ENCODE measurements around the gene ABCA7. TPM values are rescaled to one million over a fixed set of nuclear protein-coding genes. Genes with fewer than 3 reads are reported as not detected.
A peak's percentile ranks its signal among the peaks of the same experiment; 100 is the strongest.

Gene ABCA7
- total RNA-seq, 1 donor from 2014 or later, result 16.7 TPM

- Mint-ChIP-seq H3K4me3 (ENCODE audit: unreplicated experiment) (no peak overlapping the region), H3K36me3 (ENCODE audit: unreplicated experiment) (peaks cover 5% of the 10 kb centered on the region), H3K27me3 (ENCODE audit: unreplicated experiment) (peaks cover 26% of the 10 kb centered on the region), H3K4me1 (ENCODE audit: unreplicated experiment) (peaks cover 3% of the 10 kb centered on the region), H3K27ac (ENCODE audit: unreplicated experiment) (no peak overlapping the region), H3K9me3 (ENCODE audit: unreplicated experiment) (no peaks in the 10 kb centered on the region)
- TF ChIP-seq CTCF (IDR thresholded peaks at IDR 0.05), result no peak
- no peak for DNase-seq (ENCODE audit: extremely low spot score, unreplicated experiment)
These were observed 44.7 kb upstream of the ABCA7 start for GRCh38 chr19:995051-995827.

- Mint-ChIP-seq H3K4me3 (ENCODE audit: unreplicated experiment) (no peak overlapping the region), H3K27me3 (ENCODE audit: unreplicated experiment) (peaks cover 28% of the 10 kb centered on the region), H3K4me1 (ENCODE audit: unreplicated experiment) (peaks cover 5% of the 10 kb centered on the region), H3K9me3 (ENCODE audit: unreplicated experiment) (no peaks in the 10 kb centered on the region), H3K36me3 (ENCODE audit: unreplicated experiment) (no peaks in the 10 kb centered on the region), H3K27ac (ENCODE audit: unreplicated experiment) (no peak overlapping the region)
- TF ChIP-seq CTCF (IDR thresholded peaks at IDR 0.05), result no peak
- no peak for DNase-seq (ENCODE audit: extremely low spot score, unreplicated experiment)
These were observed 43.7 kb upstream of the ABCA7 start for GRCh38 chr19:996051-996838.

- no peak for TF ChIP-seq CTCF (IDR thresholded peaks at IDR 0.05)
- no peaks in the 10 kb centered on the region for H3K9me3 Mint-ChIP-seq (ENCODE audit: unreplicated experiment)
- H3K36me3 Mint-ChIP-seq (ENCODE audit: unreplicated experiment), result no peaks in the 10 kb centered on the region
- no peak for DNase-seq (ENCODE audit: extremely low spot score, unreplicated experiment)
- H3K4me1 Mint-ChIP-seq (ENCODE audit: unreplicated experiment), result peaks cover 5% of the 10 kb centered on the region
- no peak overlapping the region for H3K4me3 Mint-ChIP-seq (ENCODE audit: unreplicated experiment)
- no peak overlapping the region for H3K27ac Mint-ChIP-seq (ENCODE audit: unreplicated experiment)
- H3K27me3 Mint-ChIP-seq (ENCODE audit: unreplicated experiment), result peaks cover 34% of the 10 kb centered on the region
These were observed 41.8 kb upstream of the ABCA7 start for GRCh38 chr19:998064-998463.

- H3K9me3 Mint-ChIP-seq (ENCODE audit: unreplicated experiment), result no peaks in the 10 kb centered on the region
- H3K27ac Mint-ChIP-seq (ENCODE audit: unreplicated experiment), result no peak overlapping the region
- H3K4me1 Mint-ChIP-seq (ENCODE audit: unreplicated experiment), result peaks cover 5% of the 10 kb centered on the region
- no peak for TF ChIP-seq CTCF (IDR thresholded peaks at IDR 0.05)
- DNase-seq (ENCODE audit: extremely low spot score, unreplicated experiment), result no peak
- peaks cover 34% of the 10 kb centered on the region for H3K27me3 Mint-ChIP-seq (ENCODE audit: unreplicated experiment)
- H3K36me3 Mint-ChIP-seq (ENCODE audit: unreplicated experiment), result no peaks in the 10 kb centered on the region
- no peak overlapping the region for H3K4me3 Mint-ChIP-seq (ENCODE audit: unreplicated experiment)
These were observed 40.6 kb upstream of the ABCA7 start for GRCh38 chr19:999379-999719.

- H3K4me1 Mint-ChIP-seq (ENCODE audit: unreplicated experiment), result peaks cover 5% of the 10 kb centered on the region
- TF ChIP-seq CTCF (IDR thresholded peaks at IDR 0.05), result peak; percentile 69
- no peak for DNase-seq (ENCODE audit: extremely low spot score, unreplicated experiment)
- peaks cover 34% of the 10 kb centered on the region for H3K27me3 Mint-ChIP-seq (ENCODE audit: unreplicated experiment)
- peak within 1 kb of the TSS; percentile 32 for H3K4me3 Mint-ChIP-seq (ENCODE audit: unreplicated experiment)
- H3K27ac Mint-ChIP-seq (ENCODE audit: unreplicated experiment), result no peak within 1 kb of the TSS
- no peaks in the 10 kb centered on the region for H3K36me3 Mint-ChIP-seq (ENCODE audit: unreplicated experiment)
- H3K9me3 Mint-ChIP-seq (ENCODE audit: unreplicated experiment), result no peaks in the 10 kb centered on the region
These were observed 39.8 kb upstream of the ABCA7 start, which contains the start of gene GRIN3B for GRCh38 chr19:1000095-1000494. TSS of gene GRIN3B (plus strand) at chr19:1000419. CDS start at chr19:1000438, 19 bp downstream.
